ENCODE data around the gene PCDHB10. TPM values are rescaled to one million over a fixed set of nuclear protein-coding genes. Genes with fewer than 3 reads are reported as not detected.
"Not testable (repeated sequence)": the region's sequence is repeated elsewhere in the genome, so short reads cannot be mapped to it uniquely, and the experiment has no call there.

PCDHB10 gene
- total RNA-seq, 3 donors from 2014 or later (not counting 1 experiment from before 2014, with no cell fraction given): 0.15 TPM; not detected in 2

- no peak overlapping the region for H3K27ac ChIP-seq (ENCODE audit: low read length)
- peaks cover 8% of the 10 kb centered on the region for H3K9me3 ChIP-seq (ENCODE audit: control insufficient read depth, insufficient read depth, low read length)
- Mint-ChIP-seq H3K4me3 (no peak overlapping the region), H3K36me3 (peaks cover 20% of the 10 kb centered on the region), H3K27ac (no peak overlapping the region), H3K4me1 (peaks cover 0 to 4% of the 10 kb centered on the region in 2 donors), H3K9me3 (peaks cover 3 to 8% of the 10 kb centered on the region in 2 donors), H3K27me3 (ENCODE audit: low read depth in 2 of 2) (peaks cover 0 to 13% of the 10 kb centered on the region in 2 donors)
- no peaks in the 10 kb centered on the region for H3K4me1 ChIP-seq (ENCODE audit: control insufficient read depth, insufficient read depth, low read length)
- no peak for ATAC-seq
- DNase-seq: no peak
- intact Hi-C loops (cut with micrococcal nuclease): no loop called here
- no peak for TF ChIP-seq CTCF (IDR thresholded peaks at IDR 0.05)
- peaks cover 4% of the 10 kb centered on the region for H3K27me3 ChIP-seq (ENCODE audit: control insufficient read depth, insufficient read depth, low read length)
- H3K36me3 ChIP-seq (ENCODE audit: control insufficient read depth, insufficient read depth, low read length): no peaks in the 10 kb centered on the region
- 43% methylated on average over 13 of the region's 13 CpGs for WGBS (ENCODE audit: insufficient coverage)
- H3K4me3 ChIP-seq (ENCODE audit: low read length): no peak overlapping the region
Measured at GRCh38 chr5:141150993-141151325, 41.2 kb upstream of the PCDHB10 start.

GRCh38 chr5:141151632-141152031 is 40.5 kb upstream of the PCDHB10 start:
- H3K27ac Mint-ChIP-seq; H3K4me3 Mint-ChIP-seq; H3K4me1 Mint-ChIP-seq; H3K4me3 ChIP-seq (ENCODE audit: low read length); H3K4me1 ChIP-seq (ENCODE audit: control insufficient read depth, insufficient read depth, low read length); ATAC-seq; DNase-seq; H3K36me3 ChIP-seq (ENCODE audit: control insufficient read depth, insufficient read depth, low read length); H3K9me3 Mint-ChIP-seq; intact Hi-C loops (cut with micrococcal nuclease); H3K27me3 ChIP-seq (ENCODE audit: control insufficient read depth, insufficient read depth, low read length); H3K27ac ChIP-seq (ENCODE audit: low read length): not testable (repeated sequence)
- Mint-ChIP-seq H3K36me3 (peaks cover 26% of the 10 kb centered on the region), H3K27me3 (ENCODE audit: low read depth in 2 of 2) (peaks cover 0 to 20% of the 10 kb centered on the region in 2 donors)
- peaks cover 12% of the 10 kb centered on the region for H3K9me3 ChIP-seq (ENCODE audit: control insufficient read depth, insufficient read depth, low read length)
- WGBS (ENCODE audit: insufficient coverage): 42% methylated on average over 30 of the region's 41 CpGs

- DNase-seq, H3K9me3 Mint-ChIP-seq: not testable (repeated sequence)
Measured at GRCh38 chr5:141152096-141152495, 40.1 kb upstream of the PCDHB10 start.

GRCh38 chr5:141155540-141156374 is 36.4 kb upstream of the PCDHB10 start:
- WGBS (ENCODE audit: insufficient coverage): 38% methylated on average over 20 of the region's 21 CpGs
- no peak for ATAC-seq

More at GRCh38 chr5:141152096-141152495, 40.1 kb upstream of the PCDHB10 start:
- H3K4me3 ChIP-seq (ENCODE audit: low read length); H3K27ac Mint-ChIP-seq; H3K27ac ChIP-seq (ENCODE audit: low read length); H3K4me1 Mint-ChIP-seq; H3K4me3 Mint-ChIP-seq; H3K4me1 ChIP-seq (ENCODE audit: control insufficient read depth, insufficient read depth, low read length); H3K27me3 ChIP-seq (ENCODE audit: control insufficient read depth, insufficient read depth, low read length); ATAC-seq; intact Hi-C loops (cut with micrococcal nuclease); H3K36me3 ChIP-seq (ENCODE audit: control insufficient read depth, insufficient read depth, low read length): not testable (repeated sequence)
- H3K9me3 ChIP-seq (ENCODE audit: control insufficient read depth, insufficient read depth, low read length): peaks cover 16% of the 10 kb centered on the region
- H3K27me3 Mint-ChIP-seq (ENCODE audit: low read depth in 2 of 2): peaks cover 0 to 22% of the 10 kb centered on the region in 2 donors
- 38% methylated on average over 33 of the region's 36 CpGs for WGBS (ENCODE audit: insufficient coverage)
- peaks cover 30% of the 10 kb centered on the region for H3K36me3 Mint-ChIP-seq

GRCh38 chr5:141157356-141157755 is 34.8 kb upstream of the PCDHB10 start:
- peaks cover 12% of the 10 kb centered on the region for H3K9me3 ChIP-seq (ENCODE audit: control insufficient read depth, insufficient read depth, low read length)
- DNase-seq; H3K9me3 Mint-ChIP-seq; intact Hi-C loops (cut with micrococcal nuclease); ATAC-seq; H3K36me3 ChIP-seq (ENCODE audit: control insufficient read depth, insufficient read depth, low read length); H3K27me3 ChIP-seq (ENCODE audit: control insufficient read depth, insufficient read depth, low read length); H3K4me3 ChIP-seq (ENCODE audit: low read length); H3K4me1 Mint-ChIP-seq; H3K27ac ChIP-seq (ENCODE audit: low read length); H3K4me3 Mint-ChIP-seq; H3K4me1 ChIP-seq (ENCODE audit: control insufficient read depth, insufficient read depth, low read length); H3K27ac Mint-ChIP-seq: not testable (repeated sequence)
- Mint-ChIP-seq H3K27me3 (ENCODE audit: low read depth in 2 of 2) (peaks cover 0 to 16% of the 10 kb centered on the region in 2 donors), H3K36me3 (peaks cover 24% of the 10 kb centered on the region)
- 41% methylated on average over 29 of the region's 38 CpGs for WGBS (ENCODE audit: insufficient coverage)

More at GRCh38 chr5:141155540-141156374, 36.4 kb upstream of the PCDHB10 start:
- peaks cover 6% of the 10 kb centered on the region for H3K27me3 ChIP-seq (ENCODE audit: control insufficient read depth, insufficient read depth, low read length)
- DNase-seq: no peak
- H3K27ac Mint-ChIP-seq: no peak overlapping the region
- H3K4me1 ChIP-seq (ENCODE audit: control insufficient read depth, insufficient read depth, low read length): no peaks in the 10 kb centered on the region
- H3K4me3 Mint-ChIP-seq: no peak overlapping the region
- no peaks in the 10 kb centered on the region for H3K36me3 ChIP-seq (ENCODE audit: control insufficient read depth, insufficient read depth, low read length)
- H3K4me1 Mint-ChIP-seq: no peaks in the 10 kb centered on the region
- H3K27ac ChIP-seq (ENCODE audit: low read length): no peak overlapping the region
- H3K4me3 ChIP-seq (ENCODE audit: low read length): no peak overlapping the region
- intact Hi-C loops (cut with micrococcal nuclease): no loop called here
- H3K9me3 Mint-ChIP-seq: peaks cover 5 to 6% of the 10 kb centered on the region in 2 donors
- peaks cover 0 to 19% of the 10 kb centered on the region in 2 donors for H3K27me3 Mint-ChIP-seq (ENCODE audit: low read depth in 2 of 2)
- H3K36me3 Mint-ChIP-seq: peaks cover 24% of the 10 kb centered on the region
- TF ChIP-seq CTCF (IDR thresholded peaks at IDR 0.05): no peak
- H3K9me3 ChIP-seq (ENCODE audit: control insufficient read depth, insufficient read depth, low read length): peaks cover 16% of the 10 kb centered on the region

GRCh38 chr5:141157901-141158300 is 34.3 kb upstream of the PCDHB10 start:
- H3K4me1 ChIP-seq (ENCODE audit: control insufficient read depth, insufficient read depth, low read length); DNase-seq; intact Hi-C loops (cut with micrococcal nuclease); H3K27ac Mint-ChIP-seq; H3K4me3 Mint-ChIP-seq; H3K27me3 ChIP-seq (ENCODE audit: control insufficient read depth, insufficient read depth, low read length); H3K27ac ChIP-seq (ENCODE audit: low read length); H3K4me3 ChIP-seq (ENCODE audit: low read length); H3K9me3 Mint-ChIP-seq; H3K4me1 Mint-ChIP-seq; H3K36me3 ChIP-seq (ENCODE audit: control insufficient read depth, insufficient read depth, low read length); ATAC-seq: not testable (repeated sequence)
- peaks cover 12% of the 10 kb centered on the region for H3K9me3 ChIP-seq (ENCODE audit: control insufficient read depth, insufficient read depth, low read length)
- Mint-ChIP-seq H3K27me3 (ENCODE audit: low read depth in 2 of 2) (peaks cover 0 to 15% of the 10 kb centered on the region in 2 donors), H3K36me3 (peaks cover 22% of the 10 kb centered on the region)
- WGBS (ENCODE audit: insufficient coverage): 45% methylated on average over 19 of the region's 28 CpGs
